A549 (cell line): Measurements from ENCODE around the gene TMEM171. TPM values are rescaled to one million over a fixed set of nuclear protein-coding genes. Genes with fewer than 3 reads are reported as not detected.

Source experiments
- ATAC-seq, 2 experiments: fragments of 200-7000 bp in 1 of 2; fragments of >200 bp in 1 of 2; cut with Nextera tagmentation in 1 of 2; cut with Tn5 transposase in 1 of 2; 3 replicates each; pipeline versions ENCODE4 v1.8.0 to v1.9.1; 2018 to 2020; ENCODE audit warnings: mild to moderate bottlenecking in 1 of 2, moderate library complexity in 1 of 2
- CTCF ChIA-PET: fragments of 300-600 bp; sonication (Branson Sonifier 250); formaldehyde crosslinking; extraction: SDS; loops from one replicate; lab custom pipeline; 2021; ENCODE audit warnings: antibody characterized with exemption, inconsistent platforms; lab: Yijun Ruan, JAX
- POLR2A ChIA-PET: fragments of 350-600 bp; formaldehyde crosslinking; extraction: SDS; loops from one replicate; lab custom pipeline; 2021; ENCODE audit warnings: antibody characterized with exemption, inconsistent platforms; lab: Yijun Ruan, JAX
- DNase-seq, 2 experiments: peaks; one replicate each; pipeline versions ENCODE4 v3.0.0 to v3.0.0-alpha.2; 2011 to 2016; ENCODE audit warnings: low read depth in 1 of 2, low spot score in 1 of 2
- FAIRE-seq: peaks from 2 replicates; lab custom pipeline; 2011; peaks lifted over from hg19 to GRCh38; lab: Jason Lieb, UNC
- H3K27ac ChIP-seq, 2 experiments: fragments of >200 bp; sonication (Bioruptor Twin); formaldehyde crosslinking; 3 replicates each; pipeline ENCODE4 v1.5.1; 2016 to 2017
- H3K4me1 ChIP-seq: fragments of >200 bp; sonication (Bioruptor Twin); formaldehyde crosslinking; 3 replicates; pipeline ENCODE4 v1.6.1; 2016
- H3K4me2 ChIP-seq: fragments of >200 bp; sonication (Bioruptor Twin); formaldehyde crosslinking; 3 replicates; pipeline ENCODE4 v1.6.1; 2016
- H3K4me3 ChIP-seq: fragments of >200 bp; sonication (Bioruptor Twin); formaldehyde crosslinking; 3 replicates; pipeline ENCODE4 v1.5.1; 2016
- H3K9me3 ChIP-seq: fragments of >200 bp; sonication (Bioruptor Twin); formaldehyde crosslinking; 3 replicates; pipeline ENCODE4 v1.6.1; 2016
- CBX8 ChIP-seq: fragments of 200-600 bp; sonication (generic); IDR thresholded peaks from 2 replicates; pipeline ENCODE4 v1.6.1; 2016
- EHF ChIP-seq: fragments of 250-450 bp; sonication (Bioruptor Pico); IDR thresholded peaks from 2 replicates; pipeline ENCODE4 v1.5.0; 2020; ENCODE audit warnings: mild to moderate bottlenecking
- EHMT2 ChIP-seq: fragments of 200-600 bp; sonication (generic); IDR thresholded peaks from 2 replicates; pipeline ENCODE4 v1.6.1; 2016; ENCODE audit warnings: antibody characterized with exemption, low read depth, mild to moderate bottlenecking, moderate library complexity
- ESRRA ChIP-seq: fragments of 150-350 bp; IDR thresholded peaks from 2 replicates; pipeline ENCODE4 v1.6.1; 2014; ENCODE audit warnings: mild to moderate bottlenecking, low read length, borderline replicate concordance
- FOSL2 ChIP-seq, 2 experiments: fragments of 450-650 bp in 1 of 2; fragments of >200 bp in 1 of 2; sonication (Bioruptor Twin) in 1 of 2; formaldehyde crosslinking; IDR thresholded peaks; 2 replicates each; pipeline versions ENCODE4 v1.5.0 to v1.6.1; 2016 to 2020; ENCODE audit warnings: mild to moderate bottlenecking in 1 of 2, moderate library complexity in 1 of 2
- FOXS1 ChIP-seq: fragments of 250-450 bp; sonication (Bioruptor Pico); IDR thresholded peaks from 2 replicates; pipeline ENCODE4 v1.5.0; 2020; ENCODE audit warnings: mild to moderate bottlenecking, moderate library complexity
- GATA3 ChIP-seq: IDR thresholded peaks from 2 replicates; pipeline ENCODE4 v1.6.1; 2012; ENCODE audit warnings: borderline replicate concordance
- HES2 ChIP-seq: fragments of >200 bp; sonication (Bioruptor Twin); formaldehyde crosslinking; IDR thresholded peaks from 2 replicates; pipeline ENCODE4 v1.6.1; 2016
- HOXA7 ChIP-seq: fragments of 250-450 bp; sonication (Bioruptor Pico); IDR thresholded peaks from 2 replicates; pipeline ENCODE4 v1.5.0; 2020; ENCODE audit warnings: mild to moderate bottlenecking, moderate library complexity
- MAFK ChIP-seq: fragments of 450-650 bp; IDR thresholded peaks from 2 replicates; pipeline ENCODE4 v1.6.1; 2014; ENCODE audit not compliant: partially characterized antibody
- MAZ ChIP-seq: fragments of 150-350 bp; IDR thresholded peaks from 2 replicates; pipeline ENCODE4 v1.6.1; 2014; ENCODE audit warnings: antibody characterized with exemption, low read depth, low read length, borderline replicate concordance
- NPAS2 ChIP-seq: fragments of 250-450 bp; sonication (Bioruptor Pico); IDR thresholded peaks from 2 replicates; pipeline ENCODE4 v1.8.0; 2022; ENCODE audit warnings: mild to moderate bottlenecking, moderate library complexity, borderline replicate concordance
- NR3C1 ChIP-seq: fragments of >200 bp; sonication (Bioruptor Twin); formaldehyde crosslinking; IDR thresholded peaks from 3 replicates; pipeline ENCODE4 v1.6.1; 2017
- PHF8 ChIP-seq: fragments of 200-600 bp; sonication (generic); IDR thresholded peaks from 2 replicates; pipeline ENCODE4 v1.6.1; 2016; ENCODE audit warnings: low read depth, mild to moderate bottlenecking, antibody characterized with exemption, moderate library complexity, borderline replicate concordance
- RAD21 ChIP-seq, 2 experiments: fragments of >200 bp in 1 of 2; sonication (Bioruptor Twin) in 1 of 2; formaldehyde crosslinking in 1 of 2; IDR thresholded peaks in 1 of 2; conservative IDR thresholded peaks in 1 of 2; 2 replicates in 1 of 2; 3 replicates in 1 of 2; pipeline ENCODE4 v1.6.1; 2012 to 2018; ENCODE audit warnings: inconsistent platforms in 1 of 2
- RNF2 ChIP-seq: fragments of 200-600 bp; sonication (generic); IDR thresholded peaks from 2 replicates; pipeline ENCODE4 v1.6.1; 2016; ENCODE audit warnings: low read depth, mild to moderate bottlenecking, antibody characterized with exemption, moderate library complexity, borderline replicate concordance
- SMC3 ChIP-seq: fragments of >200 bp; sonication (Bioruptor Twin); formaldehyde crosslinking; IDR thresholded peaks from 3 replicates; pipeline ENCODE4 v1.6.1; 2018; ENCODE audit warnings: inconsistent platforms
- SREBF2 ChIP-seq: fragments of 450-650 bp; IDR thresholded peaks from 2 replicates; pipeline ENCODE4 v1.6.1; 2014; ENCODE audit warnings: mild to moderate bottlenecking, moderate library complexity
- TFCP2L1 ChIP-seq: fragments of 250-450 bp; sonication (Bioruptor Pico); IDR thresholded peaks from 2 replicates; pipeline ENCODE4 v1.5.0; 2021; ENCODE audit warnings: mild to moderate bottlenecking
- USF2 ChIP-seq: fragments of 450-650 bp; IDR thresholded peaks from 2 replicates; pipeline ENCODE4 v1.6.1; 2014; ENCODE audit warnings: antibody characterized with exemption
- WGBS: methylation state at CpG from one replicate; pipeline ENCODE4 v1.1.6; 2017; ENCODE audit errors: missing lambda C conversion rate; 5-methylcytosine and 5-hydroxymethylcytosine counted together
- polyA plus RNA-seq, 4 experiments: library from polyadenylated mRNA; depleted of rRNA in 3 of 4; stranded (reverse); fragments of >200 nt; fragmentation: RNase III in 1 of 4; extraction: RNeasy Plus Mini Kit Qiagen cat#74134 plus additional on column Dnase treatment in 1 of 4; gene quantifications; 2 replicates in 3 of 4; 3 replicates in 1 of 4; pipeline ENCODE4 v1.2.3, GENCODE V29; 2011 to 2017
- TF ChIP-seq, protein P1 (sequence below): fragments of >200 bp; sonication (Bioruptor Twin); formaldehyde crosslinking; IDR thresholded peaks from 3 replicates; pipeline ENCODE4 v1.5.1; 2016
- TF ChIP-seq, protein P2 (sequence below): IDR thresholded peaks from 2 replicates; pipeline ENCODE4 v1.6.1; 2012

TMEM171 gene
- polyA plus RNA-seq, 2 of the 4 experiments (the other 2 are of a cell fraction), result 1.5 to 6.7 TPM

GRCh38 chr5:73157414-73158303 is 37.3 kb downstream of the TMEM171 start:
- H3K4me3 ChIP-seq, result no peak overlapping the region

DNA sequence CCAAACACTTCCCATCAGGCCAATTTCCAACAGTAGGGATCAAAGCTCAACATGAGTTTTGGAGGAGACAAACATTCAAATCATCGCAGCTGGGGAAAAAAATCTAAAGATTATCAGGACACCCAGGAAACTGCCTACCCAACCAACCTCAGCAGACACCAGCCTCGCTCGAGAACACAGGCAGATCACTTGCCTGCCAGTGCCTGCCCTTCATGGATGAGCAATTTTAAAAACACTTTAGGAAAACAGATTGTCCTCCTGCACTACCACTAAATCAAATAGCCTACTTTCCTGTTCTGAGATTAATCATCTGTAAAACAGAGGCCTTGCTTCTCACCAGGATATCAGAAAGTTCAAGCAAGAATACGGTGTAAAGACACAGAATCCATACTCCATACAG is 37.9 kb downstream of the TMEM171 start:
- ChIA-PET CTCF (interaction anchor here (0.7 to 1.8 kb wide), 6 partner anchors 8 to 75 kb away, joined by 3 to 7 read pairs (median 4); no protein-coding TSS in a partner anchor), POLR2A (no interaction called here)
- Histone ChIP-seq H3K4me2 (no peak overlapping the region), H3K27ac (no peak overlapping the region), H3K9me3 (no peaks in the 10 kb centered on the region), H3K4me1 (no peaks in the 10 kb centered on the region), H3K4me3 (no peak overlapping the region)
- no peak for FAIRE-seq
- 78% methylated on average over 4 of the region's 4 CpGs for WGBS
- ATAC-seq, result no peak
- no peak for DNase-seq
- TF ChIP-seq EHMT2 (no peak), FOSL2 (IDR thresholded peaks at IDR 0.05) (no peak), FOSL2 (CRISPR knock-in tag; IDR thresholded peaks at IDR 0.05) (no peak), TFCP2L1 (CRISPR knock-in tag) (no peak), EHF (CRISPR knock-in tag) (no peak), PHF8 (no peak), SMC3 (no peak), FOXS1 (CRISPR knock-in tag) (no peak), RAD21 (conservative IDR thresholded peaks at IDR 0.05 in 1 of 2, IDR thresholded peaks at IDR 0.05 in 1 of 2) (no peak), GATA3 (no peak), HES2 (no peak), NR3C1 (no peak), CBX8 (no peak), USF2 (no peak), RNF2 (no peak), MAZ (no peak), HOXA7 (CRISPR knock-in tag) (no peak)
- TF ChIP-seq, protein P1, sequence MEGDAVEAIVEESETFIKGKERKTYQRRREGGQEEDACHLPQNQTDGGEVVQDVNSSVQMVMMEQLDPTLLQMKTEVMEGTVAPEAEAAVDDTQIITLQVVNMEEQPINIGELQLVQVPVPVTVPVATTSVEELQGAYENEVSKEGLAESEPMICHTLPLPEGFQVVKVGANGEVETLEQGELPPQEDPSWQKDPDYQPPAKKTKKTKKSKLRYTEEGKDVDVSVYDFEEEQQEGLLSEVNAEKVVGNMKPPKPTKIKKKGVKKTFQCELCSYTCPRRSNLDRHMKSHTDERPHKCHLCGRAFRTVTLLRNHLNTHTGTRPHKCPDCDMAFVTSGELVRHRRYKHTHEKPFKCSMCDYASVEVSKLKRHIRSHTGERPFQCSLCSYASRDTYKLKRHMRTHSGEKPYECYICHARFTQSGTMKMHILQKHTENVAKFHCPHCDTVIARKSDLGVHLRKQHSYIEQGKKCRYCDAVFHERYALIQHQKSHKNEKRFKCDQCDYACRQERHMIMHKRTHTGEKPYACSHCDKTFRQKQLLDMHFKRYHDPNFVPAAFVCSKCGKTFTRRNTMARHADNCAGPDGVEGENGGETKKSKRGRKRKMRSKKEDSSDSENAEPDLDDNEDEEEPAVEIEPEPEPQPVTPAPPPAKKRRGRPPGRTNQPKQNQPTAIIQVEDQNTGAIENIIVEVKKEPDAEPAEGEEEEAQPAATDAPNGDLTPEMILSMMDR, result no peak
- TF ChIP-seq, protein P2, sequence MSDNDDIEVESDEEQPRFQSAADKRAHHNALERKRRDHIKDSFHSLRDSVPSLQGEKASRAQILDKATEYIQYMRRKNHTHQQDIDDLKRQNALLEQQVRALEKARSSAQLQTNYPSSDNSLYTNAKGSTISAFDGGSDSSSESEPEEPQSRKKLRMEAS, result no peak

More at GRCh38 chr5:73157414-73158303, 37.3 kb downstream of the TMEM171 start:
- Histone ChIP-seq H3K4me2 (no peak overlapping the region), H3K4me1 (no peaks in the 10 kb centered on the region), H3K27ac (no peak overlapping the region)
- CTCF ChIA-PET, result interaction anchor here (0.7 to 1.8 kb wide), 6 partner anchors 9 to 74 kb away, joined by 3 to 7 read pairs (median 4); no protein-coding TSS in a partner anchor
- FAIRE-seq (no peak), ATAC-seq (no peak), DNase-seq (no peak)
- no peak for TF ChIP-seq FOXS1 (CRISPR knock-in tag)
- TF ChIP-seq MAFK, result peak; percentile 16
- no peak for TF ChIP-seq ESRRA
- TF ChIP-seq NPAS2 (CRISPR knock-in tag), result no peak
- no peak for TF ChIP-seq SREBF2
- TF ChIP-seq, all 56 proteins: peak for 1
- POLR2A ChIA-PET, result no interaction called here
- H3K9me3 ChIP-seq, result no peaks in the 10 kb centered on the region
- 73% methylated on average over 6 of the region's 6 CpGs for WGBS
